ENCODE measurements around the gene ACTL8.

Gene ACTL8

DNA sequence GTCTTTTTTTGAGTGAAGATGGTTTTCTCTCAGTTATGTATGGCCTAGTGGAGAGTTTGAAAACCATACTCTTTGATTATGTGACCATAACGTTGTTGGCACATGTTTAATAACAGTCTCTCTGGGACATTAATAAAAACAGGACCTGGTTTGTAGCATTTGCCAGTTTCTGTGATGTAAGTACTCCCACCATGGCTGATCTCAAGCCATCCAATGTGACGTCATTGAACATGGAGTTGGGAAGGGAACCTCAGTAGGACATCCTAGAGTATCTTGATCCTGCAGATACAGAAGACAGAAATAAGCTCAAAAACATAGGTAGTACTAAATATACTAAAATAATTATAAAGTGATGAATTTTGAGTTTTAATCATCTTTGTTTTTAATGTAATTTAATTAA lies 107.0 kb downstream of the ACTL8 start:
- no peak for DNase-seq (ENCODE audit: low read depth)
- H3K4me3 ChIP-seq (ENCODE audit: low read depth, low read length) = no peak overlapping the region

GRCh38 chr1:17865912-17866739 lies 111.0 kb downstream of the ACTL8 start:
- H3K4me3 ChIP-seq (ENCODE audit: low read depth, low read length) = no peak overlapping the region
- DNase-seq (ENCODE audit: low read depth) = peak; percentile 80

DNA sequence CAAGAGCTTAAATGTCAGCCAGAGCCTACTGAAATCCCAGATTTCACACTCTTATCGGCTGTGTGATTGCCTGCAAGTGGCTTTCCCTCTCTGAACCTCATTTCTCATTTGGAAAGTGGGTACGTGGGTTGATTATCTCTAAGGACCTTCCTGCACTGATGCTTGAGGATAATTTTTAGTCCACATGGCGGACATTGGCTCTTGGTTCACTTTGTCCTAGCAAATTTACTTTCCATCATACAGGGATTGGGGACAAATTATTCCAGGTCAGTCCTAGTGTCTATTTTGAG lies 111.6 kb downstream of the ACTL8 start:
- no peak overlapping the region for H3K4me3 ChIP-seq (ENCODE audit: low read depth, low read length)
- DNase-seq (ENCODE audit: low read depth) = no peak

- no peak for DNase-seq (ENCODE audit: low read depth)
- no peak overlapping the region for H3K4me3 ChIP-seq (ENCODE audit: low read depth, low read length)
Measured at GRCh38 chr1:17867470-17867869, 112.3 kb downstream of the ACTL8 start.

DNA sequence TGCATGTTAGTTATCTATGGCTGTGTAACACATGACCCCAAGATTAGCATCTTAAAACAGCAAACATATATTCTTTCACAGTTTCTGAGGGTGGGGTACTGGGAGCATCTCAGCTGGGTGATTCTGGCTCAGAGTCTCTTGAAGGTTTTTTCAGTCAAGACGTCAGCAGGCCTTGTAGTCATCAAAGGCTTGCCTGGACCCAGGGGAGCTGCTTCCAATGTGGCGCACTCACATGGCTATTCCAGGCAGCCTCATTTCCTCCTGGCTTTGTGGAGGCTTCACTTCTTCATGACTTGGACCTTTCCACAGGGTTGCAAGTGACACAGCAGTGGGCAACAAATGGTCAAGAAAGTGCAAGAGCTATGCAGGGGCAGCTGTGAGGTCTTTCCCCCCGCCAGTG lies 114.7 kb downstream of the ACTL8 start:
- H3K4me3 ChIP-seq (ENCODE audit: low read depth, low read length) = no peak overlapping the region
- peak; percentile 47 for DNase-seq (ENCODE audit: low read depth)

DNA sequence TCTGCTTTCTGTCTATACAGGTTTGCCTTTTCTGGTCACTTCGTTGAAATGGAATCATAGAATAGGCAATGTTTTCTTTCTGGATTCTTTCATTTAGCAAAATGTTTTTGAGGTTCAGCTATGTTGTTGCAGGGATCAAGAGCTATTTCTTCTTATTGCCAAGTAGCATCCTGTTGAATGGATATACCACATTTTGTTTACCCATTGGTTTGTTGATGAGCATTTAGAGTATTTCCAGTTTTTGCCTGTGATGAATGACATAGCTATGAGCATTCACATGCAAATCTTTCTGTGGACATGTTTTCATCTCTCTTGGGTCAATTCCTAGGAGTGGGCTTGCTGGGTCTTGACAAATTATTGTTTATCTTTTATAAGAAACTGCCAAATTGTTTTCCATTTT lies 115.5 kb downstream of the ACTL8 start:
- H3K4me3 ChIP-seq (ENCODE audit: low read depth, low read length) = no peak overlapping the region
- DNase-seq (ENCODE audit: low read depth) = no peak

- no peak for DNase-seq (ENCODE audit: low read depth)
- H3K4me3 ChIP-seq (ENCODE audit: low read depth, low read length) = no peak overlapping the region
Measured at GRCh38 chr1:17873007-17873675, 118.0 kb downstream of the ACTL8 start.

- H3K4me3 ChIP-seq (ENCODE audit: low read depth, low read length) = no peak overlapping the region
- DNase-seq (ENCODE audit: low read depth) = peak; percentile 52
Measured at GRCh38 chr1:17874231-17874630, 119.1 kb downstream of the ACTL8 start.

- peak; percentile 71 for DNase-seq (ENCODE audit: low read depth)
- no peak overlapping the region for H3K4me3 ChIP-seq (ENCODE audit: low read depth, low read length)
Measured at GRCh38 chr1:17874710-17875109, 119.6 kb downstream of the ACTL8 start.

GRCh38 chr1:17875171-17875881 lies 120.2 kb downstream of the ACTL8 start:
- peak; percentile 43 for DNase-seq (ENCODE audit: low read depth)
- no peak overlapping the region for H3K4me3 ChIP-seq (ENCODE audit: low read depth, low read length)

DNA sequence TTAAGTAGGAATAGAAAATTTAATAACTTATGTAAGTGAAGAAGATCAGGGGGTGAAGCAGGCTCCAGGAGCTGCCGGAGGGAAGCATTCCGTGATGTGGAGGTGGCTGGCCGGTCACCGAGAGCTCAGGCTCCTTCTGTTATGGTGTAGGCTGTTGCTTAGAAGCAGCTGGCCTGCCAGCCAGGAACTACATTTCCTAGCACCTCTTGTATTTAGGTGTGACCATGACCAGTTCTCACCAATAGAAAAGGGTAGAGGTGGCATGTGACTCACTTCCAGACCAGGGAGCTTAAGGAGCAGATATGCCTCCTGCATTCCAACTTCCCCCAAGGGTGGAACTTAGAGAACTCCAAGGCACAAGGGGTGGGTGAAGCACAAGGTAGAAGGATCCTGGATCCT lies 120.7 kb downstream of the ACTL8 start:
- no peak for DNase-seq (ENCODE audit: low read depth)

More for the DNA sequence above, 120.7 kb downstream of the ACTL8 start:
- no peak overlapping the region for H3K4me3 ChIP-seq (ENCODE audit: low read depth, low read length)

All from skeletal muscle cell (primary cell).